OCI-LY3 (cell line): Measurements from ENCODE around the gene ALDH8A1.

Experiments used
- EZH2phosphoT487 ChIP-seq: fragments of 200-600 bp; shearing (Covaris generic); IDR thresholded peaks from 2 replicates; pipeline ENCODE4 v1.6.1; 2018; ENCODE audit warnings: antibody characterized with exemption, mixed run types, low read depth
- TF ChIP-seq, protein P1 (sequence below): fragments of 200-600, 300-600 bp; sonication (generic); IDR thresholded peaks from 2 replicates; pipeline ENCODE4 v1.5.1; 2014; ENCODE audit warnings: antibody characterized with exemption, low read length, low read depth

DNA sequence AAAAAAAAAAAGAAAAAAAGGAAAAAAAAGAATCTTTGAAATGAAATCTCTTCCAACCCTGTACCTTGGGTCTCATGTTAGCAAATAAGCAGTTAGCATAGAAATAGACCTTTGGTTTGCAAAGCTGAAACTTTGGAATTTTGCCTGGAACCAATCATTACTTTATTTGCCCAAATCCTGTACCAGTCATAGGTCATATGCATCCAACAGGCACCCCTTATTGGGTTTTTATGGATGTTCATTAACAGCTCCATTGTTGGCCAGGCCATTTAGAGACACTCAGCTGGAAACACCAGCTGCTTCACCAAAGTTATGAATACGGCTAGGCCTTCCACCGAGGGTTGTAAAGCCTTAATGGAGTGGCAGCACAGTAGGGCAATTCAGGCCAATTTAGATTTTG, 53.0 kb downstream of the ALDH8A1 start:
- TF ChIP-seq, protein P1, sequence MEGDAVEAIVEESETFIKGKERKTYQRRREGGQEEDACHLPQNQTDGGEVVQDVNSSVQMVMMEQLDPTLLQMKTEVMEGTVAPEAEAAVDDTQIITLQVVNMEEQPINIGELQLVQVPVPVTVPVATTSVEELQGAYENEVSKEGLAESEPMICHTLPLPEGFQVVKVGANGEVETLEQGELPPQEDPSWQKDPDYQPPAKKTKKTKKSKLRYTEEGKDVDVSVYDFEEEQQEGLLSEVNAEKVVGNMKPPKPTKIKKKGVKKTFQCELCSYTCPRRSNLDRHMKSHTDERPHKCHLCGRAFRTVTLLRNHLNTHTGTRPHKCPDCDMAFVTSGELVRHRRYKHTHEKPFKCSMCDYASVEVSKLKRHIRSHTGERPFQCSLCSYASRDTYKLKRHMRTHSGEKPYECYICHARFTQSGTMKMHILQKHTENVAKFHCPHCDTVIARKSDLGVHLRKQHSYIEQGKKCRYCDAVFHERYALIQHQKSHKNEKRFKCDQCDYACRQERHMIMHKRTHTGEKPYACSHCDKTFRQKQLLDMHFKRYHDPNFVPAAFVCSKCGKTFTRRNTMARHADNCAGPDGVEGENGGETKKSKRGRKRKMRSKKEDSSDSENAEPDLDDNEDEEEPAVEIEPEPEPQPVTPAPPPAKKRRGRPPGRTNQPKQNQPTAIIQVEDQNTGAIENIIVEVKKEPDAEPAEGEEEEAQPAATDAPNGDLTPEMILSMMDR: no peak
- TF ChIP-seq EZH2phosphoT487: no peak
